ENCODE measurements around the gene CPHXL2. TPM values are rescaled to one million over a fixed set of nuclear protein-coding genes. Genes with fewer than 3 reads are reported as not detected.

The CPHXL2 gene
- total and polyA plus RNA-seq, 2 donors (not counting 1 experiment from before 2014, with no cell fraction given) = not detected

DNA sequence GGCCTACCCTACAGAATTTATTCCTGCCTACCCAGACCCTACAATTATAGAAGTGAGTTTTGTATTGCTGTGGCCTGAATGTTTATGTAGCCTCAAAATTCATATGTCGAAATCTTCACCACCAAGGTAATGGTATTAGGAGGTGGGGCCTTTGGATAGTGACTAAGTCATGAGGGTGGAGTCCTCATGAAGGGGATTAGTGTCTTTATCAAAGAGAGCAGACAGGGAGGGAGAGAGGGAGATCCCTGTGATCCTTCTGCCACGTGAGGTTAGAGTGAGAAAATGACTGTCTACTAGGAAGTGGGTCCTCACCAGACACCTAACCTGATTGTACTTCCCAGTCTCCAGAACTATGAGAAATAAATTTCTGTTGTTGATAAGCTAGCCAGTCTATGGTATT is 25.4 kb upstream of the CPHXL2 start:
- Histone ChIP-seq H3K4me1 (ENCODE audit: control insufficient read depth in 2 of 2, insufficient read depth in 2 of 2, low read length in 2 of 2) (no peaks in the 10 kb centered on the region), H3K4me3 (ENCODE audit: control extremely low read depth in 1 of 5, extremely low read depth in 1 of 5, insufficient read depth in 1 of 5, low read depth in 2 of 5, low read length in 4 of 5) (no peak overlapping the region), H4K20me1 (ENCODE audit: control insufficient read depth, insufficient read depth, low read length, poor library complexity, severe bottlenecking) (no peaks in the 10 kb centered on the region), H3K9ac (ENCODE audit: low read length) (no peak overlapping the region), H3K27ac (ENCODE audit: low read length in 2 of 2) (no peak overlapping the region), H3K27me3 (replicated peaks in 1 of 4; ENCODE audit: control extremely low read depth in 1 of 4, control insufficient read depth in 3 of 4, insufficient read depth in 4 of 4, low read length in 3 of 4) (peaks cover 0 to 3% (median 0%) of the 10 kb centered on the region in 4 experiments), H3K36me3 (replicated peaks in 1 of 2; ENCODE audit: control extremely low read depth in 1 of 2, control insufficient read depth in 1 of 2, extremely low read depth in 1 of 2, insufficient read depth in 2 of 2, low read length in 1 of 2) (no peaks in the 10 kb centered on the region), H3K79me2 (ENCODE audit: control insufficient read depth, insufficient read depth, low read length) (no peaks in the 10 kb centered on the region), H3K4me2 (replicated peaks; ENCODE audit: low read depth, low read length, poor library complexity, severe bottlenecking) (no peak overlapping the region), H2AFZ (ENCODE audit: insufficient read depth, low read depth, low read length, poor library complexity, severe bottlenecking) (no peak overlapping the region), H3K9me3 (ENCODE audit: control extremely low read depth in 1 of 3, control insufficient read depth in 2 of 3, insufficient read depth in 1 of 3, low read length in 2 of 3) (no peaks in the 10 kb centered on the region)
- intact Hi-C loops (cut with micrococcal nuclease) = no loop called here
- ChIA-PET POLR2A (no interaction called here), CTCF (no interaction called here)
- TF ChIP-seq, protein P1, sequence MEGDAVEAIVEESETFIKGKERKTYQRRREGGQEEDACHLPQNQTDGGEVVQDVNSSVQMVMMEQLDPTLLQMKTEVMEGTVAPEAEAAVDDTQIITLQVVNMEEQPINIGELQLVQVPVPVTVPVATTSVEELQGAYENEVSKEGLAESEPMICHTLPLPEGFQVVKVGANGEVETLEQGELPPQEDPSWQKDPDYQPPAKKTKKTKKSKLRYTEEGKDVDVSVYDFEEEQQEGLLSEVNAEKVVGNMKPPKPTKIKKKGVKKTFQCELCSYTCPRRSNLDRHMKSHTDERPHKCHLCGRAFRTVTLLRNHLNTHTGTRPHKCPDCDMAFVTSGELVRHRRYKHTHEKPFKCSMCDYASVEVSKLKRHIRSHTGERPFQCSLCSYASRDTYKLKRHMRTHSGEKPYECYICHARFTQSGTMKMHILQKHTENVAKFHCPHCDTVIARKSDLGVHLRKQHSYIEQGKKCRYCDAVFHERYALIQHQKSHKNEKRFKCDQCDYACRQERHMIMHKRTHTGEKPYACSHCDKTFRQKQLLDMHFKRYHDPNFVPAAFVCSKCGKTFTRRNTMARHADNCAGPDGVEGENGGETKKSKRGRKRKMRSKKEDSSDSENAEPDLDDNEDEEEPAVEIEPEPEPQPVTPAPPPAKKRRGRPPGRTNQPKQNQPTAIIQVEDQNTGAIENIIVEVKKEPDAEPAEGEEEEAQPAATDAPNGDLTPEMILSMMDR (IDR thresholded peaks at IDR 0.05) = no peak
- no peak for TF ChIP-seq EZH2 (IDR thresholded peaks at IDR 0.05; ENCODE audit: borderline replicate concordance, insufficient read depth, low read depth, low read length, poor library complexity, severe bottlenecking)
- 100% methylated on average over 1 of the region's 2 CpGs for WGBS (ENCODE audit: insufficient coverage)
- H3K27me3 Mint-ChIP-seq = no peaks in the 10 kb centered on the region
- H3K9me3 Mint-ChIP-seq (ENCODE audit: insufficient read depth) = no peaks in the 10 kb centered on the region
- ATAC-seq (ENCODE audit: low read depth) = no peak
- no peak overlapping the region for H3K27ac Mint-ChIP-seq
- no peak for DNase-seq
- no peaks in the 10 kb centered on the region for H3K4me1 Mint-ChIP-seq
- no peak overlapping the region for H3K4me3 Mint-ChIP-seq

DNA sequence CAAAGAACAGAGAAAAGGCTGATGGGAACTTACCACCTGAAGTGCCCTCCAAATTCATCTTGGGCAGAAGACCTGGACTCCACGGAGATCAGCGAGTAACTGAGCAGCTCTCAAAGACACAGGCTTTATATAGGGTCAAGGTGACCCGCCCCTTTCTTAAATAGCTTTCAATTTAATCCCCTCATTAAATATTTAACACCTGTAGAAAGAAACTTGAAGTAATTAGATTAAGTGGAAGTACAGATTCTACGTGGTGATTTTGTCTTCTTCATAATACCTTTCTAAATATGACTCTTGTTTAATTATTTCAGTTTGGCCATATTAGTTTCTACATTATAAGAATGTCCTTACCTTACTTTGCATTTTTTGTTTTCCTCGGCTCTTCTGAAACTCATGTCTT is 24.6 kb upstream of the CPHXL2 start, which contains the start of gene DUXB:
TSS of gene DUXB (minus strand) at position 101 of the 400 bp plus-strand sequence. CDS start at position 58, 43 bp downstream.
- Histone ChIP-seq H3K36me3 (replicated peaks in 1 of 2; ENCODE audit: control extremely low read depth in 1 of 2, control insufficient read depth in 1 of 2, extremely low read depth in 1 of 2, insufficient read depth in 2 of 2, low read length in 1 of 2) (no peaks in the 10 kb centered on the region), H3K9me3 (ENCODE audit: control extremely low read depth in 1 of 3, control insufficient read depth in 2 of 3, insufficient read depth in 1 of 3, low read length in 2 of 3) (no peaks in the 10 kb centered on the region), H3K4me1 (ENCODE audit: control insufficient read depth in 2 of 2, insufficient read depth in 2 of 2, low read length in 2 of 2) (no peaks in the 10 kb centered on the region), H3K9ac (ENCODE audit: low read length) (no peak within 1 kb of the TSS), H3K79me2 (ENCODE audit: control insufficient read depth, insufficient read depth, low read length) (no peaks in the 10 kb centered on the region), H3K27me3 (replicated peaks in 1 of 4; ENCODE audit: control extremely low read depth in 1 of 4, control insufficient read depth in 3 of 4, insufficient read depth in 4 of 4, low read length in 3 of 4) (peaks cover 0 to 3% (median 0%) of the 10 kb centered on the region in 4 experiments), H3K27ac (ENCODE audit: low read length in 2 of 2) (no peak within 1 kb of the TSS), H2AFZ (ENCODE audit: insufficient read depth, low read depth, low read length, poor library complexity, severe bottlenecking) (no peak within 1 kb of the TSS), H3K4me3 (ENCODE audit: control extremely low read depth in 1 of 5, extremely low read depth in 1 of 5, insufficient read depth in 1 of 5, low read depth in 2 of 5, low read length in 4 of 5) (no peak within 1 kb of the TSS), H3K4me2 (replicated peaks; ENCODE audit: low read depth, low read length, poor library complexity, severe bottlenecking) (no peak within 1 kb of the TSS), H4K20me1 (ENCODE audit: control insufficient read depth, insufficient read depth, low read length, poor library complexity, severe bottlenecking) (no peaks in the 10 kb centered on the region)
- WGBS (ENCODE audit: insufficient coverage) = 100% methylated on average over 1 of the region's 5 CpGs
- intact Hi-C loops (cut with micrococcal nuclease) = no loop called here
- Mint-ChIP-seq H3K27me3 (no peaks in the 10 kb centered on the region), H3K4me1 (no peaks in the 10 kb centered on the region), H3K9me3 (ENCODE audit: insufficient read depth) (no peaks in the 10 kb centered on the region), H3K4me3 (no peak within 1 kb of the TSS), H3K27ac (no peak within 1 kb of the TSS)
- ATAC-seq (ENCODE audit: low read depth) = no peak
- no peak for DNase-seq
- ChIA-PET CTCF (no interaction called here), POLR2A (no interaction called here)
- no peak for TF ChIP-seq EZH2 (IDR thresholded peaks at IDR 0.05; ENCODE audit: borderline replicate concordance, insufficient read depth, low read depth, low read length, poor library complexity, severe bottlenecking)
- TF ChIP-seq, protein P1 (IDR thresholded peaks at IDR 0.05) = no peak

Measured in B cell (primary cell).